Smooth muscle cell (in vitro differentiated cells): Measurements from ENCODE around the gene EPB41L4B. TPM values are rescaled to one million over a fixed set of nuclear protein-coding genes. Genes with fewer than 3 reads are reported as not detected.

Source experiments
- DNase-seq: peaks from one replicate; lab custom pipeline; 2025; ENCODE audit not compliant: unreplicated experiment; lab: John Stamatoyannopoulos, UW
- H2AFZ ChIP-seq: fragments of 200-600 bp; sonication (generic); 2 replicates; pipeline ENCODE4 v1.6.0; 2016; ENCODE audit warnings: antibody characterized with exemption, low read depth, mild to moderate bottlenecking
- H3F3A ChIP-seq: fragments of 200-600 bp; sonication (generic); 2 replicates; pipeline ENCODE4 v1.6.0; 2017; ENCODE audit warnings: antibody characterized with exemption, low read depth
- H3K27ac ChIP-seq: fragments of 200-600 bp; sonication (generic); 2 replicates; pipeline ENCODE4 v1.5.1; 2016; ENCODE audit warnings: low read depth, mild to moderate bottlenecking
- H3K27me3 ChIP-seq: fragments of 200-600 bp; sonication (generic); 2 replicates; pipeline ENCODE4 v1.6.1; 2016; ENCODE audit warnings: low read depth, mild to moderate bottlenecking
- H3K36me3 ChIP-seq: fragments of 200-600 bp; sonication (generic); 2 replicates; pipeline ENCODE4 v1.5.1; 2016; ENCODE audit warnings: low read depth
- H3K4me1 ChIP-seq: fragments of 200-600 bp; sonication (generic); 2 replicates; pipeline ENCODE4 v1.5.1; 2016; ENCODE audit warnings: low read depth
- H3K4me2 ChIP-seq: fragments of 200-600 bp; sonication (generic); 2 replicates; pipeline ENCODE4 v1.6.0; 2016; ENCODE audit warnings: mild to moderate bottlenecking
- H3K4me3 ChIP-seq: fragments of 200-600 bp; sonication (generic); 2 replicates; pipeline ENCODE4 v1.5.1; 2016; ENCODE audit warnings: mild to moderate bottlenecking
- H3K79me2 ChIP-seq: fragments of 200-600 bp; sonication (generic); 2 replicates; pipeline ENCODE4 v1.6.0; 2016; ENCODE audit warnings: low read depth, mild to moderate bottlenecking
- H3K9ac ChIP-seq: fragments of 200-600 bp; sonication (generic); 2 replicates; pipeline ENCODE4 v1.6.0; 2016; ENCODE audit warnings: low read depth
- H3K9me3 ChIP-seq: fragments of 200-600 bp; sonication (generic); replicated peaks from 2 replicates; pipeline ENCODE4 v1.5.1; 2016; ENCODE audit warnings: low read depth
- H4K20me1 ChIP-seq: fragments of 200-600 bp; sonication (generic); 2 replicates; pipeline ENCODE4 v1.6.0; 2016; ENCODE audit warnings: low read depth
- CTCF ChIP-seq: fragments of 200-600 bp; sonication (generic); IDR thresholded peaks from 2 replicates; pipeline ENCODE4 v1.5.1; 2017; ENCODE audit warnings: borderline replicate concordance, mild to moderate bottlenecking, antibody characterized with exemption; ENCODE audit not compliant: insufficient read depth, poor library complexity, severe bottlenecking
- WGBS: methylation state at CpG from one replicate; pipeline ENCODE4 v1.1.7; 2016; ENCODE audit warnings: low lambda C conversion rate; 5-methylcytosine and 5-hydroxymethylcytosine counted together
- polyA plus RNA-seq: library from polyadenylated mRNA; unstranded; fragments of >200 nt; fragmentation: Nextera tagmentation; extraction: Ambion mirVana; gene quantifications from 2 replicates; pipeline ENCODE4 v1.2.1, GENCODE V29; 2016
- total RNA-seq: library from RNA; depleted of rRNA; stranded (reverse); fragments of >200 nt; gene quantifications from 2 replicates; pipeline ENCODE4 v1.2.3, GENCODE V29; 2014

Gene EPB41L4B
- total and polyA plus RNA-seq, 2 experiments from 2014 or later: 0.74 to 2.5 TPM

- Histone ChIP-seq H4K20me1 (no peaks in the 10 kb centered on the region), H3F3A (no peaks in the 10 kb centered on the region), H3K27me3 (no peaks in the 10 kb centered on the region), H2AFZ (no peak overlapping the region), H3K9ac (no peak overlapping the region), H3K4me3 (no peak overlapping the region), H3K4me1 (no peaks in the 10 kb centered on the region), H3K27ac (no peak overlapping the region), H3K4me2 (no peak overlapping the region), H3K9me3 (no peaks in the 10 kb centered on the region), H3K79me2 (no peaks in the 10 kb centered on the region), H3K36me3 (no peaks in the 10 kb centered on the region)
- WGBS: 95% methylated on average over 6 of the region's 6 CpGs
- DNase-seq: no peak
- no peak for TF ChIP-seq CTCF
These were observed 106.4 kb downstream of the EPB41L4B start for GRCh38 chr9:109214414-109214813.

GRCh38 chr9:109213285-109214121 is 107.4 kb downstream of the EPB41L4B start:
- 78% methylated on average over 11 of the region's 11 CpGs for WGBS
- Histone ChIP-seq H4K20me1 (no peaks in the 10 kb centered on the region), H3K4me2 (no peak overlapping the region), H3K27me3 (no peaks in the 10 kb centered on the region), H3K9me3 (no peaks in the 10 kb centered on the region), H3K4me1 (no peaks in the 10 kb centered on the region), H3F3A (no peaks in the 10 kb centered on the region), H3K4me3 (no peak overlapping the region), H3K36me3 (no peaks in the 10 kb centered on the region), H3K9ac (no peak overlapping the region), H3K27ac (no peak overlapping the region), H3K79me2 (no peaks in the 10 kb centered on the region), H2AFZ (no peak overlapping the region)
- no peak for DNase-seq
- no peak for TF ChIP-seq CTCF

GRCh38 chr9:109212768-109213167 is 108.1 kb downstream of the EPB41L4B start:
- H3K27ac ChIP-seq: no peak overlapping the region
- DNase-seq: no peak
- H3K36me3 ChIP-seq: no peaks in the 10 kb centered on the region
- H3K9me3 ChIP-seq: no peaks in the 10 kb centered on the region
- H3K4me1 ChIP-seq: no peaks in the 10 kb centered on the region
- H3K4me3 ChIP-seq: no peak overlapping the region
- H4K20me1 ChIP-seq: no peaks in the 10 kb centered on the region
- no peaks in the 10 kb centered on the region for H3F3A ChIP-seq
- no peak overlapping the region for H2AFZ ChIP-seq
- TF ChIP-seq CTCF: no peak
- H3K27me3 ChIP-seq: no peaks in the 10 kb centered on the region
- WGBS: 90% methylated on average over 4 of the region's 4 CpGs
- no peak overlapping the region for H3K9ac ChIP-seq
- H3K79me2 ChIP-seq: no peaks in the 10 kb centered on the region
- no peak overlapping the region for H3K4me2 ChIP-seq

- Histone ChIP-seq H3K4me3 (no peak overlapping the region), H3K79me2 (no peaks in the 10 kb centered on the region), H3K27me3 (no peaks in the 10 kb centered on the region), H3K9ac (no peak overlapping the region), H3K36me3 (no peaks in the 10 kb centered on the region), H2AFZ (no peak overlapping the region), H3K9me3 (no peaks in the 10 kb centered on the region), H3K27ac (no peak overlapping the region), H4K20me1 (no peaks in the 10 kb centered on the region), H3K4me2 (no peak overlapping the region), H3F3A (no peaks in the 10 kb centered on the region), H3K4me1 (no peaks in the 10 kb centered on the region)
- whole genome bisulfite sequencing: 74% methylated on average over 2 of the region's 2 CpGs
- no peak for TF ChIP-seq CTCF
- DNase-seq: no peak
These were observed 114.2 kb downstream of the EPB41L4B start for GRCh38 chr9:109206670-109207069.
